ENCODE results near the gene RSAD2.

- TF ChIP-seq POLR2A (IDR thresholded peaks at IDR 0.05) (no peak), CTCF (IDR thresholded peaks at IDR 0.05) (no peak)
These were observed 34.1 kb downstream of the RSAD2 start for GRCh38 chr2:6911721-6912120.
